A673 (cell line): Measurements from ENCODE around the gene ZBED2. TPM values are rescaled to one million over a fixed set of nuclear protein-coding genes. Genes with fewer than 3 reads are reported as not detected.

Experiments
- BruUV-seq: library from RNA; stranded (reverse); fragments of 400-500 nt; replicated peaks from 2 replicates; lab custom pipeline; 2021; lab: Mats Ljungman, UMichigan
- CTCF ChIA-PET: fragments of 300-600 bp; sonication (Branson Sonifier 250); formaldehyde crosslinking; loops from one replicate; lab custom pipeline; 2022; ENCODE audit warnings: antibody characterized with exemption; lab: Charles Lee
- POLR2A ChIA-PET: fragments of 300-600 bp; sonication (Branson Sonifier 250); formaldehyde crosslinking; loops from one replicate; lab custom pipeline; 2022; ENCODE audit warnings: antibody characterized with exemption; ENCODE audit not compliant: low non-redundant PET; lab: Charles Lee
- DNase-seq: peaks from one replicate; pipeline ENCODE4 v3.0.0-alpha.2; 2015; ENCODE audit warnings: low spot score
- H3K27ac ChIP-seq: fragments of 200-600 bp; sonication (generic); 2 replicates; pipeline ENCODE4 v1.5.1; 2016; ENCODE audit warnings: mixed run types, low read depth, mild to moderate bottlenecking, mixed read lengths, antibody characterized with exemption, low read length; ENCODE audit not compliant: poor library complexity, severe bottlenecking
- H3K27me3 ChIP-seq: fragments of 200-600 bp; sonication (generic); replicated peaks from 2 replicates; pipeline ENCODE4 v1.6.1; 2017; ENCODE audit warnings: mixed run types, low read depth, mild to moderate bottlenecking, mixed read lengths, antibody characterized with exemption, low read length; ENCODE audit not compliant: insufficient read depth, poor library complexity
- H3K36me3 ChIP-seq: fragments of 200-600 bp; sonication (generic); 2 replicates; pipeline ENCODE4 v1.6.1; 2016; ENCODE audit warnings: mixed run types, mild to moderate bottlenecking, mixed read lengths, antibody characterized with exemption, low read length; ENCODE audit not compliant: insufficient read depth, poor library complexity, severe bottlenecking
- H3K4me1 ChIP-seq: fragments of 200-600 bp; sonication (generic); 2 replicates; pipeline ENCODE4 v1.6.1; 2017; ENCODE audit warnings: mixed run types, mild to moderate bottlenecking, mixed read lengths, antibody characterized with exemption, low read length; ENCODE audit not compliant: insufficient read depth, poor library complexity, severe bottlenecking
- H3K4me3 ChIP-seq: fragments of 200-600 bp; sonication (generic); 2 replicates; pipeline ENCODE4 v1.5.1; 2016; ENCODE audit warnings: low read depth, mixed run types, mild to moderate bottlenecking, mixed read lengths, low read length; ENCODE audit not compliant: poor library complexity, severe bottlenecking
- H3K9me3 ChIP-seq: fragments of 200-600 bp; sonication (generic); 2 replicates; pipeline ENCODE4 v1.6.1; 2016; ENCODE audit warnings: mixed run types, low read depth, mild to moderate bottlenecking, mixed read lengths, antibody characterized with exemption, low read length; ENCODE audit not compliant: poor library complexity, severe bottlenecking
- CTCF ChIP-seq: fragments of 300-800, 200-600 bp; sonication (generic); conservative IDR thresholded peaks from 2 replicates; pipeline ENCODE4 v1.5.1; 2017; ENCODE audit warnings: low read depth, mild to moderate bottlenecking, antibody characterized with exemption, low read length, moderate library complexity, mixed read lengths
- EZH2 ChIP-seq: fragments of 200-600 bp; sonication (generic); IDR thresholded peaks from 2 replicates; pipeline ENCODE4 v1.6.1; 2017; ENCODE audit warnings: borderline replicate concordance, low read depth, mild to moderate bottlenecking, mixed read lengths, antibody characterized with exemption, low read length; ENCODE audit not compliant: poor library complexity, severe bottlenecking
- intact Hi-C: fragments of 100-400 bp; cut with micrococcal nuclease; formaldehyde crosslinking; loops from one replicate; pipeline ENCODE4 v1.10.0; 2022; ENCODE audit not compliant: unreplicated experiment
- total RNA-seq: library from RNA; stranded (reverse); gene quantifications from 2 replicates; pipeline ENCODE4 v1.2.3, GENCODE V29; 2021

The ZBED2 gene
- total RNA-seq, 1 experiment from 2014 or later, result not detected

- no peaks in the 10 kb centered on the region for H3K9me3 ChIP-seq
- H3K4me1 ChIP-seq, result no peaks in the 10 kb centered on the region
- H3K27me3 ChIP-seq, result no peaks in the 10 kb centered on the region
- intact Hi-C loops, result no loop called here
- H3K4me3 ChIP-seq, result no peak overlapping the region
- CTCF ChIA-PET, result no interaction called here
- BruUV-seq, result no TSS peak
- no peak overlapping the region for H3K27ac ChIP-seq
- POLR2A ChIA-PET, result no interaction called here
- TF ChIP-seq CTCF (no peak), EZH2 (no peak)
- DNase-seq, result no peak
- H3K36me3 ChIP-seq, result no peaks in the 10 kb centered on the region
Measured at GRCh38 chr3:111610189-111610588, 15.0 kb upstream of the ZBED2 start.

GRCh38 chr3:111609700-111610099 lies 14.6 kb upstream of the ZBED2 start:
- no peak overlapping the region for H3K27ac ChIP-seq
- POLR2A ChIA-PET, result no interaction called here

GRCh38 chr3:111608383-111608782 lies 13.2 kb upstream of the ZBED2 start:
- no peak for TF ChIP-seq EZH2
- TF ChIP-seq CTCF, result no peak
- Histone ChIP-seq H3K27me3 (no peaks in the 10 kb centered on the region), H3K4me1 (no peaks in the 10 kb centered on the region), H3K4me3 (no peak overlapping the region), H3K9me3 (no peaks in the 10 kb centered on the region), H3K27ac (no peak overlapping the region), H3K36me3 (no peaks in the 10 kb centered on the region)
- intact Hi-C loops, result no loop called here
- POLR2A ChIA-PET, result no interaction called here
- DNase-seq, result no peak
- no TSS peak for BruUV-seq
- CTCF ChIA-PET, result no interaction called here

More at GRCh38 chr3:111609700-111610099, 14.6 kb upstream of the ZBED2 start:
- intact Hi-C loops, result no loop called here
- no peak overlapping the region for H3K4me3 ChIP-seq
- no peaks in the 10 kb centered on the region for H3K9me3 ChIP-seq
- H3K4me1 ChIP-seq, result no peaks in the 10 kb centered on the region
- H3K36me3 ChIP-seq, result no peaks in the 10 kb centered on the region
- DNase-seq, result no peak
- no TSS peak for BruUV-seq
- H3K27me3 ChIP-seq, result no peaks in the 10 kb centered on the region
- CTCF ChIA-PET, result no interaction called here
- TF ChIP-seq EZH2, result no peak
- no peak for TF ChIP-seq CTCF
